ENCODE results near the gene COA8. TPM values are rescaled to one million over a fixed set of nuclear protein-coding genes. Genes with fewer than 3 reads are reported as not detected.

Gene COA8
- total and polyA plus RNA-seq, 2 of the 8 experiments (the other 6 are each of a cell fraction or from before 2014, with no cell fraction given): 7.1 to 35.5 TPM

DNA sequence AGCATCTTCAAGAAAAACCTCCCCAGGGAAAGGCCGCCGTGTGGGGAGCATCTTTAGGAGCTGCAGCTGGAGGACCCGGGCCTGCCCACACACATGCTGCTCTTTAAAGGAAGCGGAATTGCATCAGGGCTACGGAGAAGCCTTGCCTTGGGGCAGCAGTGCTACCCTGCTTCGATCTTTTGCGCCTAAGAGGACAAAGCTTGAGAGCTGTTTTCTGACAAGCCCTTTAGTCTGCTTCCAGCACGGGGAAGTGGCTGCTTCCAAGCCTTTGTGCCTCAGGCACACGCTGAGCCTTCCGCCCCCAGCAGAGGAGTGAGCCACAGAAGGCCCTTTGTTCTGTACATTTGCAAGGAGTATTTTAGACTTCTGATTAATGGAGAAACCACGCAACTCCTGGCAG lies 31.5 kb downstream of the COA8 start (continued):
- TF ChIP-seq SIRT6 (IDR thresholded peaks at IDR 0.05; ENCODE audit: low read length): no peak
- TF ChIP-seq, protein P1, sequence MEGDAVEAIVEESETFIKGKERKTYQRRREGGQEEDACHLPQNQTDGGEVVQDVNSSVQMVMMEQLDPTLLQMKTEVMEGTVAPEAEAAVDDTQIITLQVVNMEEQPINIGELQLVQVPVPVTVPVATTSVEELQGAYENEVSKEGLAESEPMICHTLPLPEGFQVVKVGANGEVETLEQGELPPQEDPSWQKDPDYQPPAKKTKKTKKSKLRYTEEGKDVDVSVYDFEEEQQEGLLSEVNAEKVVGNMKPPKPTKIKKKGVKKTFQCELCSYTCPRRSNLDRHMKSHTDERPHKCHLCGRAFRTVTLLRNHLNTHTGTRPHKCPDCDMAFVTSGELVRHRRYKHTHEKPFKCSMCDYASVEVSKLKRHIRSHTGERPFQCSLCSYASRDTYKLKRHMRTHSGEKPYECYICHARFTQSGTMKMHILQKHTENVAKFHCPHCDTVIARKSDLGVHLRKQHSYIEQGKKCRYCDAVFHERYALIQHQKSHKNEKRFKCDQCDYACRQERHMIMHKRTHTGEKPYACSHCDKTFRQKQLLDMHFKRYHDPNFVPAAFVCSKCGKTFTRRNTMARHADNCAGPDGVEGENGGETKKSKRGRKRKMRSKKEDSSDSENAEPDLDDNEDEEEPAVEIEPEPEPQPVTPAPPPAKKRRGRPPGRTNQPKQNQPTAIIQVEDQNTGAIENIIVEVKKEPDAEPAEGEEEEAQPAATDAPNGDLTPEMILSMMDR (IDR thresholded peaks at IDR 0.05; ENCODE audit: control extremely low read depth in 1 of 3, insufficient read depth in 1 of 3, low read depth in 1 of 3, low read length in 3 of 3): no peak
- no peak for TF ChIP-seq HDAC2 (IDR thresholded peaks at IDR 0.05; ENCODE audit: borderline replicate concordance in 1 of 2, low read depth in 2 of 2, low read length in 2 of 2)
- no peak for TF ChIP-seq TEAD4 (IDR thresholded peaks at IDR 0.05; ENCODE audit: low read depth, low read length)
- TF ChIP-seq, protein P2, sequence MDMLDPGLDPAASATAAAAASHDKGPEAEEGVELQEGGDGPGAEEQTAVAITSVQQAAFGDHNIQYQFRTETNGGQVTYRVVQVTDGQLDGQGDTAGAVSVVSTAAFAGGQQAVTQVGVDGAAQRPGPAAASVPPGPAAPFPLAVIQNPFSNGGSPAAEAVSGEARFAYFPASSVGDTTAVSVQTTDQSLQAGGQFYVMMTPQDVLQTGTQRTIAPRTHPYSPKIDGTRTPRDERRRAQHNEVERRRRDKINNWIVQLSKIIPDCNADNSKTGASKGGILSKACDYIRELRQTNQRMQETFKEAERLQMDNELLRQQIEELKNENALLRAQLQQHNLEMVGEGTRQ (IDR thresholded peaks at IDR 0.05; ENCODE audit: low read length): no peak
- no peak for TF ChIP-seq NRF1 (IDR thresholded peaks at IDR 0.05; ENCODE audit: low read depth, low read length)
- TF ChIP-seq POLR2A (IDR thresholded peaks at IDR 0.05; ENCODE audit: control extremely low read depth in 1 of 2, low read depth in 2 of 2, low read length in 2 of 2): no peak

All from H1 (cell line).